Stomach (tissue), 4 donors: ENCODE measurements around the gene DRC1.

Source experiments
- CTCF ChIP-seq, 7 experiments: fragments of 450-650 bp in 4 of 7; fragments of 200-600 bp in 3 of 7; sonication (generic) in 3 of 7; IDR thresholded peaks; one replicate each; pipeline ENCODE4 v1.5.1; 2016 to 2019; ENCODE audit warnings: antibody characterized with exemption in 7 of 7, control low read depth in 2 of 7, mild to moderate bottlenecking in 1 of 7
- EP300 ChIP-seq: sonication (generic); formaldehyde crosslinking; IDR thresholded peaks from one replicate; pipeline ENCODE4 v1.6.1; 2017; ENCODE audit warnings: antibody characterized with exemption
- POLR2A ChIP-seq, 4 donors: fragments of 450-650 bp; IDR thresholded peaks; one replicate each; pipeline ENCODE4 v1.6.1; 2016; ENCODE audit warnings: antibody characterized with exemption in 4 of 4, control low read depth in 2 of 4, mild to moderate bottlenecking in 1 of 4, moderate library complexity in 1 of 4
- POLR2AphosphoS5 ChIP-seq, 3 donors: sonication (generic); formaldehyde crosslinking; IDR thresholded peaks; one replicate each; pipeline ENCODE4 v1.6.1; 2016; ENCODE audit warnings: antibody characterized with exemption in 3 of 3

- TF ChIP-seq CTCF (IDR thresholded peaks at IDR 0.05), result no peak
- TF ChIP-seq POLR2A (IDR thresholded peaks at IDR 0.05), result no peak
- TF ChIP-seq POLR2AphosphoS5 (IDR thresholded peaks at IDR 0.05), result no peak
- TF ChIP-seq EP300, result no peak
These were observed 40.6 kb downstream of the DRC1 start for GRCh38 chr2:26442301-26442700.
